IPS-18c (cell line): Measurements from ENCODE around the gene HERPUD1.

ENCODE experiments used
- H3K4me3 ChIP-seq: 2 replicates; pipeline ENCODE4 v1.7.0; 2013; ENCODE audit warnings: low read depth, mild to moderate bottlenecking, low read length, moderate library complexity; ENCODE audit not compliant: insufficient read depth
- H3K9me3 ChIP-seq: one replicate; pipeline ENCODE4 v1.6.1; 2013; ENCODE audit warnings: mild to moderate bottlenecking, low read length, moderate library complexity; ENCODE audit not compliant: control insufficient read depth, insufficient read depth

The HERPUD1 gene

GRCh38 chr16:56903866-56904265 lies 28.1 kb upstream of the HERPUD1 start:
- Histone ChIP-seq H3K9me3 (peaks cover 2% of the 10 kb centered on the region), H3K4me3 (no peak overlapping the region)

GRCh38 chr16:56907401-56907800 lies 24.5 kb upstream of the HERPUD1 start:
- H3K9me3 ChIP-seq = peaks cover 2% of the 10 kb centered on the region

GRCh38 chr16:56909527-56909979 lies 22.4 kb upstream of the HERPUD1 start:
- Histone ChIP-seq H3K9me3 (peaks cover 2% of the 10 kb centered on the region), H3K4me3 (no peak overlapping the region)

More at GRCh38 chr16:56907401-56907800, 24.5 kb upstream of the HERPUD1 start:
- no peak overlapping the region for H3K4me3 ChIP-seq

GRCh38 chr16:56910112-56910511 lies 21.8 kb upstream of the HERPUD1 start:
- Histone ChIP-seq H3K4me3 (no peak overlapping the region), H3K9me3 (peaks cover 2% of the 10 kb centered on the region)

GRCh38 chr16:56910654-56911539 lies 21.0 kb upstream of the HERPUD1 start:
- Histone ChIP-seq H3K9me3 (peaks cover 2% of the 10 kb centered on the region), H3K4me3 (no peak overlapping the region)

GRCh38 chr16:56911771-56912571 lies 20.0 kb upstream of the HERPUD1 start:
- peaks cover 2% of the 10 kb centered on the region for H3K9me3 ChIP-seq
- H3K4me3 ChIP-seq = no peak overlapping the region

- Histone ChIP-seq H3K9me3 (peaks cover 2% of the 10 kb centered on the region), H3K4me3 (no peak overlapping the region)
Measured at GRCh38 chr16:56912746-56913708, 18.9 kb upstream of the HERPUD1 start.

GRCh38 chr16:56914896-56915295 lies 17.0 kb upstream of the HERPUD1 start:
- no peak overlapping the region for H3K4me3 ChIP-seq
- H3K9me3 ChIP-seq = no peaks in the 10 kb centered on the region

- H3K4me3 ChIP-seq = no peak overlapping the region
Measured at GRCh38 chr16:56915336-56916119, 16.4 kb upstream of the HERPUD1 start.

GRCh38 chr16:56916571-56917403 lies 15.2 kb upstream of the HERPUD1 start:
- no peak overlapping the region for H3K4me3 ChIP-seq
- no peaks in the 10 kb centered on the region for H3K9me3 ChIP-seq

More at GRCh38 chr16:56915336-56916119, 16.4 kb upstream of the HERPUD1 start:
- H3K9me3 ChIP-seq = no peaks in the 10 kb centered on the region

- Histone ChIP-seq H3K9me3 (no peaks in the 10 kb centered on the region), H3K4me3 (no peak overlapping the region)
Measured at GRCh38 chr16:56918467-56919012, 13.4 kb upstream of the HERPUD1 start.

GRCh38 chr16:56919099-56919800 lies 12.7 kb upstream of the HERPUD1 start:
- H3K9me3 ChIP-seq = no peaks in the 10 kb centered on the region
- no peak overlapping the region for H3K4me3 ChIP-seq

- Histone ChIP-seq H3K9me3 (no peaks in the 10 kb centered on the region), H3K4me3 (no peak overlapping the region)
Measured at GRCh38 chr16:56921571-56921970, 10.4 kb upstream of the HERPUD1 start.

GRCh38 chr16:56923481-56924091 lies 8.4 kb upstream of the HERPUD1 start:
- no peak overlapping the region for H3K4me3 ChIP-seq
- no peaks in the 10 kb centered on the region for H3K9me3 ChIP-seq
